Right lobe of liver (tissue), 6 donors: ENCODE data around the gene CIB4. TPM values are rescaled to one million over a fixed set of nuclear protein-coding genes. Genes with fewer than 3 reads are reported as not detected.

Source experiments
- ATAC-seq, 4 donors: fragments of 200-7000 bp; cut with Tn5 transposase; one replicate each; pipeline ENCODE4 v1.9.1; 2020; ENCODE audit warnings: mild to moderate bottlenecking in 4 of 4, moderate library complexity in 4 of 4
- DNase-seq, 3 donors: peaks; one replicate each; pipeline ENCODE4 v3.0.0-alpha.2; 2020
- H3K27ac ChIP-seq, 3 donors: fragments of 200-600 bp; one replicate each; pipeline ENCODE4 v1.8.0; 2022
- H3K27me3 ChIP-seq, 2 donors: fragments of 200-600 bp; one replicate each; pipeline ENCODE4 v1.8.0; 2022
- H3K36me3 ChIP-seq, 4 donors: fragments of 200-600 bp; sonication (generic) in 1 of 4; one replicate each; pipeline versions ENCODE4 v1.5.1 to v1.8.0; 2017 to 2022; ENCODE audit warnings: control low read depth in 1 of 4
- H3K4me1 ChIP-seq, 4 donors: fragments of 200-600 bp; sonication (generic) in 1 of 4; one replicate each; pipeline versions ENCODE4 v1.5.1 to v1.8.0; 2017 to 2022; ENCODE audit warnings: control low read depth in 1 of 4
- H3K4me3 ChIP-seq, 3 donors: fragments of 200-600 bp; one replicate each; pipeline ENCODE4 v1.8.0; 2022
- H3K9me3 ChIP-seq, 4 donors: fragments of 200-600 bp; sonication (generic) in 1 of 4; one replicate each; pipeline versions ENCODE4 v1.5.1 to v1.8.0; 2017 to 2022; ENCODE audit warnings: control low read depth in 1 of 4
- CTCF ChIP-seq, 4 donors: fragments of 200-600 bp in 3 of 4; fragments of 450-650 bp in 1 of 4; IDR thresholded peaks; one replicate each; pipeline versions ENCODE4 v1.5.1 to v1.8.0; 2016 to 2022; ENCODE audit warnings: antibody characterized with exemption in 4 of 4, mild to moderate bottlenecking in 2 of 4
- POLR2A ChIP-seq: fragments of 450-650 bp; IDR thresholded peaks from one replicate; pipeline ENCODE4 v1.6.1; 2017; ENCODE audit warnings: antibody characterized with exemption, mild to moderate bottlenecking
- WGBS: methylation state at CpG from one replicate; pipeline ENCODE4 v1.1.6; 2018; ENCODE audit warnings: low coverage, low lambda C conversion rate; ENCODE audit not compliant: insufficient coverage; ENCODE audit errors: missing lambda C conversion rate; 5-methylcytosine and 5-hydroxymethylcytosine counted together
- intact Hi-C, 2 donors: fragments of 100-400 bp; cut with DNase I; formaldehyde crosslinking; loops; one replicate each; pipeline versions ENCODE4 v1.11.2 to v1.14.1; 2022
- total RNA-seq, 6 experiments: library from RNA; depleted of rRNA in 2 of 6; stranded (reverse); fragments of >200 nt in 2 of 6; fragmentation: NEBNext Ultra II Directional in 3 of 6; extraction: Animal tissue kit (Norgen Biotek cat#: 25700) in 3 of 6; gene quantifications; one replicate each; pipeline versions ENCODE4 v1.1.0 to v1.2.4, GENCODE V29; 2016 to 2023
- donor health status: DM: no; HTN: yes; CAD: no.
- donor health status: DM: no; HTN: no; CAD: no.
- donor health status: DM: no; HTN: no; CAD: no.
- donor health status: DM: no; HTN: yes; CAD: no.
- donor health status: DM: no; HTN: yes; CAD: no.

Gene CIB4
- total RNA-seq, 6 experiments from 2014 or later: not detected

- no peak overlapping the region for H3K4me3 ChIP-seq
- ATAC-seq (no peak), DNase-seq (peak in 2 of 3 donors; percentile 8 to 36)
- TF ChIP-seq POLR2A: no peak
- TF ChIP-seq CTCF (IDR thresholded peaks at IDR 0.05): no peak
- no peaks in the 10 kb centered on the region for H3K4me1 ChIP-seq
- no peak overlapping the region for H3K27ac ChIP-seq
- H3K36me3 ChIP-seq: no peaks in the 10 kb centered on the region
- intact Hi-C loops: no loop called here
- no peaks in the 10 kb centered on the region for H3K9me3 ChIP-seq
- H3K27me3 ChIP-seq: no peaks in the 10 kb centered on the region
- 17% methylated on average over 4 of the region's 5 CpGs for WGBS
Observed at GRCh38 chr2:26578581-26578980, 62.6 kb downstream of the CIB4 start.

GRCh38 chr2:26578113-26578458 is 63.1 kb downstream of the CIB4 start:
- H3K4me1 ChIP-seq: no peaks in the 10 kb centered on the region
- WGBS: 24% methylated on average over 2 of the region's 3 CpGs
- intact Hi-C loops: no loop called here
- DNase-seq (peak in 2 of 3 donors; percentile 10 to 37), ATAC-seq (no peak)
- H3K27ac ChIP-seq: no peak overlapping the region
- H3K9me3 ChIP-seq: no peaks in the 10 kb centered on the region
- peak in 1 of 4 donors; percentile 4 for TF ChIP-seq CTCF (IDR thresholded peaks at IDR 0.05)
- no peak for TF ChIP-seq POLR2A
- no peak overlapping the region for H3K4me3 ChIP-seq
- no peaks in the 10 kb centered on the region for H3K36me3 ChIP-seq
- no peaks in the 10 kb centered on the region for H3K27me3 ChIP-seq

- Histone ChIP-seq H3K27ac (no peak overlapping the region), H3K4me3 (no peak overlapping the region), H3K27me3 (no peaks in the 10 kb centered on the region), H3K4me1 (no peaks in the 10 kb centered on the region), H3K9me3 (no peaks in the 10 kb centered on the region), H3K36me3 (no peaks in the 10 kb centered on the region)
- 9% methylated on average over 7 of the region's 24 CpGs for WGBS
- peak in 2 of 3 donors; percentile 66 to 69 for DNase-seq
- intact Hi-C loops: no loop called here
- TF ChIP-seq CTCF (IDR thresholded peaks at IDR 0.05) (peak; percentile 94 to 99 (median 97)), POLR2A (no peak)
- ATAC-seq: peak; percentile 92 to 98 (median 94)
Observed at GRCh38 chr2:26577442-26578112, 63.6 kb downstream of the CIB4 start.

GRCh38 chr2:26576565-26577441 is 64.4 kb downstream of the CIB4 start:
- H3K27ac ChIP-seq: no peak overlapping the region
- ATAC-seq: no peak
- WGBS: 37% methylated on average over 3 of the region's 17 CpGs
- no peaks in the 10 kb centered on the region for H3K4me1 ChIP-seq
- peak in 1 of 3 donors; percentile 34 for DNase-seq
- no peak for TF ChIP-seq POLR2A
- intact Hi-C loops: no loop called here
- H3K27me3 ChIP-seq: no peaks in the 10 kb centered on the region
- no peak overlapping the region for H3K4me3 ChIP-seq
- no peaks in the 10 kb centered on the region for H3K9me3 ChIP-seq
- H3K36me3 ChIP-seq: no peaks in the 10 kb centered on the region
